Measurements from ENCODE around the gene SYNGAP1. TPM values are rescaled to one million over a fixed set of nuclear protein-coding genes. Genes with fewer than 3 reads are reported as not detected.

Gene SYNGAP1
- total and polyA plus RNA-seq, 2 of the 8 experiments (the other 6 are each of a cell fraction or from before 2014, with no cell fraction given) = 31.0 to 101 TPM

DNA sequence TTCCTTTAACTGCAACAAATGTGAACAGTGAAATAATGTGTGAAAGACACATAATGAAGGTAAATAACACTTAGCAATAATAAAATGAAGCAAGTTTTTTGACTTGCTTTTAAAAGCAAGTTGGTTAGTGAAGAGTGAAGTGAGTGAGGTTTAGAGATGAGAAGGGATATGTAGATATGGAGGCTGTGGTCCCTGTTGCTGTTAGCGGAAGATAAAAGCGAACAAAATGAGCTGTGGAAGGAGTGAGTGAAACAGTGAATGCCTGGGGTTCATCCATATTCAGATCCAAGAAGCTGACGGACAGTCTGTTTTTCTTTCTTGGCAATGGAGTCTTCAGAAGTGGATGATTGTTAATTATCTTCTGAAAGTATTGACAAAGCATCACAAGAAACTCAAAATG is 58.0 kb downstream of the SYNGAP1 start (continued):
- TF ChIP-seq, protein P1, sequence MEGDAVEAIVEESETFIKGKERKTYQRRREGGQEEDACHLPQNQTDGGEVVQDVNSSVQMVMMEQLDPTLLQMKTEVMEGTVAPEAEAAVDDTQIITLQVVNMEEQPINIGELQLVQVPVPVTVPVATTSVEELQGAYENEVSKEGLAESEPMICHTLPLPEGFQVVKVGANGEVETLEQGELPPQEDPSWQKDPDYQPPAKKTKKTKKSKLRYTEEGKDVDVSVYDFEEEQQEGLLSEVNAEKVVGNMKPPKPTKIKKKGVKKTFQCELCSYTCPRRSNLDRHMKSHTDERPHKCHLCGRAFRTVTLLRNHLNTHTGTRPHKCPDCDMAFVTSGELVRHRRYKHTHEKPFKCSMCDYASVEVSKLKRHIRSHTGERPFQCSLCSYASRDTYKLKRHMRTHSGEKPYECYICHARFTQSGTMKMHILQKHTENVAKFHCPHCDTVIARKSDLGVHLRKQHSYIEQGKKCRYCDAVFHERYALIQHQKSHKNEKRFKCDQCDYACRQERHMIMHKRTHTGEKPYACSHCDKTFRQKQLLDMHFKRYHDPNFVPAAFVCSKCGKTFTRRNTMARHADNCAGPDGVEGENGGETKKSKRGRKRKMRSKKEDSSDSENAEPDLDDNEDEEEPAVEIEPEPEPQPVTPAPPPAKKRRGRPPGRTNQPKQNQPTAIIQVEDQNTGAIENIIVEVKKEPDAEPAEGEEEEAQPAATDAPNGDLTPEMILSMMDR (IDR thresholded peaks at IDR 0.05; ENCODE audit: control extremely low read depth in 1 of 3, insufficient read depth in 1 of 3, low read depth in 1 of 3, low read length in 3 of 3) = no peak
- TF ChIP-seq KDM4A (IDR thresholded peaks at IDR 0.05; ENCODE audit: low read depth, low read length, severe bottlenecking) (no peak), SUZ12 (IDR thresholded peaks at IDR 0.05; ENCODE audit: low read length) (no peak), JUN (IDR thresholded peaks at IDR 0.05; ENCODE audit: low read depth, low read length) (no peak), CHD1 (IDR thresholded peaks at IDR 0.05; ENCODE audit: low read depth, low read length) (no peak), NRF1 (IDR thresholded peaks at IDR 0.05; ENCODE audit: low read depth, low read length) (no peak), BCL11A (IDR thresholded peaks at IDR 0.05; ENCODE audit: low read depth in 2 of 2, low read length in 2 of 2) (no peak), RNF2 (IDR thresholded peaks at IDR 0.05; ENCODE audit: borderline replicate concordance, low read depth, low read length, missing control alignments, poor library complexity, severe bottlenecking) (no peak), GABPA (IDR thresholded peaks at IDR 0.05; ENCODE audit: borderline replicate concordance, insufficient read depth, low read length) (no peak)
- TF ChIP-seq, protein P2, sequence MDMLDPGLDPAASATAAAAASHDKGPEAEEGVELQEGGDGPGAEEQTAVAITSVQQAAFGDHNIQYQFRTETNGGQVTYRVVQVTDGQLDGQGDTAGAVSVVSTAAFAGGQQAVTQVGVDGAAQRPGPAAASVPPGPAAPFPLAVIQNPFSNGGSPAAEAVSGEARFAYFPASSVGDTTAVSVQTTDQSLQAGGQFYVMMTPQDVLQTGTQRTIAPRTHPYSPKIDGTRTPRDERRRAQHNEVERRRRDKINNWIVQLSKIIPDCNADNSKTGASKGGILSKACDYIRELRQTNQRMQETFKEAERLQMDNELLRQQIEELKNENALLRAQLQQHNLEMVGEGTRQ (IDR thresholded peaks at IDR 0.05; ENCODE audit: low read length) = no peak
